HepG2 (cell line): ENCODE data around the gene CARMIL3. TPM values are rescaled to one million over a fixed set of nuclear protein-coding genes. Genes with fewer than 3 reads are reported as not detected.

Source experiments
- ARNT2 ChIP-seq: sonication (generic); formaldehyde crosslinking; IDR thresholded peaks from 2 replicates; pipeline ENCODE4 v1.8.0; 2022; ENCODE audit warnings: mild to moderate bottlenecking, low read depth, missing genetic modification reagents, moderate library complexity
- GMEB1 ChIP-seq: sonication (generic); formaldehyde crosslinking; IDR thresholded peaks from 2 replicates; pipeline ENCODE4 v1.5.1; 2020; ENCODE audit warnings: missing genetic modification reagents, mild to moderate bottlenecking, borderline replicate concordance
- IKZF1 ChIP-seq: fragments of 450-650 bp; IDR thresholded peaks from 2 replicates; pipeline ENCODE4 v1.7.1; 2016
- MTF1 ChIP-seq: sonication (generic); formaldehyde crosslinking; IDR thresholded peaks from 2 replicates; pipeline ENCODE4 v1.5.0; 2020; ENCODE audit warnings: missing genetic modification reagents
- POGK ChIP-seq: sonication (generic); formaldehyde crosslinking; conservative IDR thresholded peaks from 2 replicates; pipeline ENCODE4 v1.8.0; 2022; ENCODE audit warnings: mild to moderate bottlenecking, moderate library complexity, missing genetic modification reagents
- POLR2G ChIP-seq: fragments of 200-400 bp; formaldehyde crosslinking; IDR thresholded peaks from 2 replicates; pipeline ENCODE4 v1.6.1; 2018; ENCODE audit warnings: mild to moderate bottlenecking, low read depth, low read length, moderate library complexity
- SKI ChIP-seq: fragments of 450-650 bp; IDR thresholded peaks from one replicate; pipeline ENCODE4 v1.6.1; 2018; ENCODE audit warnings: mild to moderate bottlenecking; ENCODE audit not compliant: partially characterized antibody
- SOX13 ChIP-seq, 3 experiments: fragments of 450-650 bp in 1 of 3; sonication (generic) in 1 of 3; formaldehyde crosslinking in 1 of 3; IDR thresholded peaks in 2 of 3; conservative IDR thresholded peaks in 1 of 3; 2 replicates each; pipeline versions ENCODE4 v1.5.0 to v1.6.1; 2016 to 2020; ENCODE audit warnings: antibody characterized with exemption in 1 of 3, mild to moderate bottlenecking in 1 of 3, missing compliant biosample characterization in 1 of 3, missing genetic modification reagents in 1 of 3, moderate library complexity in 1 of 3
- ZNF232 ChIP-seq: sonication (generic); formaldehyde crosslinking; IDR thresholded peaks from 2 replicates; pipeline ENCODE4 v1.4.0; 2020; ENCODE audit warnings: missing genetic modification reagents, borderline replicate concordance
- ZNF3 ChIP-seq: IDR thresholded peaks from 2 replicates; pipeline ENCODE4 v1.7.0; 2017; ENCODE audit warnings: inconsistent platforms
- ZNF572 ChIP-seq: sonication (generic); formaldehyde crosslinking; IDR thresholded peaks from 2 replicates; pipeline ENCODE4 v1.5.1; 2020; ENCODE audit warnings: mild to moderate bottlenecking, missing genetic modification reagents
- ZNF674 ChIP-seq: sonication (generic); formaldehyde crosslinking; IDR thresholded peaks from 2 replicates; pipeline ENCODE4 v1.5.0; 2020; ENCODE audit warnings: low read depth, mild to moderate bottlenecking, missing genetic modification reagents
- ZNF850 ChIP-seq: sonication (generic); formaldehyde crosslinking; conservative IDR thresholded peaks from 2 replicates; pipeline ENCODE4 v1.9.0; 2021; ENCODE audit warnings: mild to moderate bottlenecking, missing genetic modification reagents
- polyA plus RNA-seq, 8 experiments: library from polyadenylated mRNA; depleted of rRNA in 3 of 8; stranded (reverse) in 7 of 8; unstranded in 1 of 8; fragments of >200 nt; fragmentation: Illumina TruSeq in 4 of 8; extraction: Trizol in 4 of 8; gene quantifications; 2 replicates each; pipeline versions ENCODE4 v1.2.1 to v1.2.3, GENCODE V29; 2011 to 2016; ENCODE audit warnings: low read depth in 4 of 8, missing spikeins in 1 of 8, mixed read lengths in 1 of 8; ENCODE audit not compliant: insufficient read depth in 1 of 8
- total RNA-seq, 5 experiments: library from RNA; depleted of rRNA; stranded (reverse); fragments of >200 nt; fragmentation: Illumina TruSeq; extraction: Trizol; gene quantifications; 2 replicates each; pipeline ENCODE4 v1.2.3, GENCODE V29; 2016; ENCODE audit warnings: low read depth in 1 of 5
- TF ChIP-seq, protein P1 (sequence below): sonication (generic); formaldehyde crosslinking; IDR thresholded peaks from 2 replicates; pipeline ENCODE4 v1.5.0; 2020; ENCODE audit warnings: mild to moderate bottlenecking, missing genetic modification reagents, borderline replicate concordance

CARMIL3 gene
- total and polyA plus RNA-seq, 2 of the 13 experiments (the other 11 are each of a cell fraction or from before 2014, with no cell fraction given) = 0.27 to 0.55 TPM

- TF ChIP-seq, protein P1, sequence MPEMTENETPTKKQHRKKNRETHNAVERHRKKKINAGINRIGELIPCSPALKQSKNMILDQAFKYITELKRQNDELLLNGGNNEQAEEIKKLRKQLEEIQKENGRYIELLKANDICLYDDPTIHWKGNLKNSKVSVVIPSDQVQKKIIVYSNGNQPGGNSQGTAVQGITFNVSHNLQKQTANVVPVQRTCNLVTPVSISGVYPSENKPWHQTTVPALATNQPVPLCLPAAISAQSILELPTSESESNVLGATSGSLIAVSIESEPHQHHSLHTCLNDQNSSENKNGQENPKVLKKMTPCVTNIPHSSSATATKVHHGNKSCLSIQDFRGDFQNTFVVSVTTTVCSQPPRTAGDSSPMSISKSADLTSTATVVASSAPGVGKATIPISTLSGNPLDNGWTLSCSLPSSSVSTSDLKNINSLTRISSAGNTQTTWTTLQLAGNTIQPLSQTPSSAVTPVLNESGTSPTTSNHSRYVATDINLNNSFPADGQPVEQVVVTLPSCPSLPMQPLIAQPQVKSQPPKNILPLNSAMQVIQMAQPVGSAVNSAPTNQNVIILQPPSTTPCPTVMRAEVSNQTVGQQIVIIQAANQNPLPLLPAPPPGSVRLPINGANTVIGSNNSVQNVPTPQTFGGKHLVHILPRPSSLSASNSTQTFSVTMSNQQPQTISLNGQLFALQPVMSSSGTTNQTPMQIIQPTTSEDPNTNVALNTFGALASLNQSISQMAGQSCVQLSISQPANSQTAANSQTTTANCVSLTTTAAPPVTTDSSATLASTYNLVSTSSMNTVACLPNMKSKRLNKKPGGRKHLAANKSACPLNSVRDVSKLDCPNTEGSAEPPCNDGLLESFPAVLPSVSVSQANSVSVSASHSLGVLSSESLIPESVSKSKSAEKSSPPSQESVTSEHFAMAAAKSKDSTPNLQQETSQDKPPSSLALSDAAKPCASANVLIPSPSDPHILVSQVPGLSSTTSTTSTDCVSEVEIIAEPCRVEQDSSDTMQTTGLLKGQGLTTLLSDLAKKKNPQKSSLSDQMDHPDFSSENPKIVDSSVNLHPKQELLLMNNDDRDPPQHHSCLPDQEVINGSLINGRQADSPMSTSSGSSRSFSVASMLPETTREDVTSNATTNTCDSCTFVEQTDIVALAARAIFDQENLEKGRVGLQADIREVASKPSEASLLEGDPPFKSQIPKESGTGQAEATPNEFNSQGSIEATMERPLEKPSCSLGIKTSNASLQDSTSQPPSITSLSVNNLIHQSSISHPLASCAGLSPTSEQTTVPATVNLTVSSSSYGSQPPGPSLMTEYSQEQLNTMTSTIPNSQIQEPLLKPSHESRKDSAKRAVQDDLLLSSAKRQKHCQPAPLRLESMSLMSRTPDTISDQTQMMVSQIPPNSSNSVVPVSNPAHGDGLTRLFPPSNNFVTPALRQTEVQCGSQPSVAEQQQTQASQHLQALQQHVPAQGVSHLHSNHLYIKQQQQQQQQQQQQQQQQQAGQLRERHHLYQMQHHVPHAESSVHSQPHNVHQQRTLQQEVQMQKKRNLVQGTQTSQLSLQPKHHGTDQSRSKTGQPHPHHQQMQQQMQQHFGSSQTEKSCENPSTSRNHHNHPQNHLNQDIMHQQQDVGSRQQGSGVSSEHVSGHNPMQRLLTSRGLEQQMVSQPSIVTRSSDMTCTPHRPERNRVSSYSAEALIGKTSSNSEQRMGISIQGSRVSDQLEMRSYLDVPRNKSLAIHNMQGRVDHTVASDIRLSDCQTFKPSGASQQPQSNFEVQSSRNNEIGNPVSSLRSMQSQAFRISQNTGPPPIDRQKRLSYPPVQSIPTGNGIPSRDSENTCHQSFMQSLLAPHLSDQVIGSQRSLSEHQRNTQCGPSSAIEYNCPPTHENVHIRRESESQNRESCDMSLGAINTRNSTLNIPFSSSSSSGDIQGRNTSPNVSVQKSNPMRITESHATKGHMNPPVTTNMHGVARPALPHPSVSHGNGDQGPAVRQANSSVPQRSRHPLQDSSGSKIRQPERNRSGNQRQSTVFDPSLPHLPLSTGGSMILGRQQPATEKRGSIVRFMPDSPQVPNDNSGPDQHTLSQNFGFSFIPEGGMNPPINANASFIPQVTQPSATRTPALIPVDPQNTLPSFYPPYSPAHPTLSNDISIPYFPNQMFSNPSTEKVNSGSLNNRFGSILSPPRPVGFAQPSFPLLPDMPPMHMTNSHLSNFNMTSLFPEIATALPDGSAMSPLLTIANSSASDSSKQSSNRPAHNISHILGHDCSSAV (CRISPR knock-in tag) = 0 out of 2 replicates have a peak, but pooled peaks have one; percentile 31
- TF ChIP-seq POGK (CRISPR knock-in tag) (peak; percentile 63; the same call in 1 of the 2 replicates), ZNF572 (CRISPR knock-in tag) (peak; percentile 96; the same call in 1 of the 2 replicates), SOX13 (IDR thresholded peaks at IDR 0.05) (peak; percentile 7; the same call in 1 of the 2 replicates), SOX13 (CRISPR knock-in tag; conservative IDR thresholded peaks at IDR 0.05 in 1 of 2, IDR thresholded peaks at IDR 0.05 in 1 of 2) (peak in 1 of 2 experiments; percentile 50; a peak in 2 of 4 replicates), ZNF850 (CRISPR knock-in tag) (no peak), MTF1 (no peak), ARNT2 (CRISPR knock-in tag) (peak; percentile 90), ZNF674 (CRISPR knock-in tag) (no peak; the same call in 1 of the 2 replicates), ZNF3 (no peak), IKZF1 (no peak), GMEB1 (peak; percentile 22; the same call in 1 of the 2 replicates), POLR2G (peak; percentile 77), SKI (no peak), ZNF232 (CRISPR knock-in tag) (peak; percentile 74)
These were observed at the start of gene CARMIL3 (continued) for GRCh38 chr14:24051789-24052655.
